Smooth muscle cell (in vitro differentiated cells): ENCODE data around the gene TGIF2. TPM values are rescaled to one million over a fixed set of nuclear protein-coding genes. Genes with fewer than 3 reads are reported as not detected.

Source experiments
- DNase-seq: peaks from one replicate; lab custom pipeline; 2025; ENCODE audit not compliant: unreplicated experiment; lab: John Stamatoyannopoulos, UW
- H2AFZ ChIP-seq: fragments of 200-600 bp; sonication (generic); 2 replicates; pipeline ENCODE4 v1.6.0; 2016; ENCODE audit warnings: antibody characterized with exemption, low read depth, mild to moderate bottlenecking
- H3F3A ChIP-seq: fragments of 200-600 bp; sonication (generic); 2 replicates; pipeline ENCODE4 v1.6.0; 2017; ENCODE audit warnings: antibody characterized with exemption, low read depth
- H3K27ac ChIP-seq: fragments of 200-600 bp; sonication (generic); 2 replicates; pipeline ENCODE4 v1.5.1; 2016; ENCODE audit warnings: low read depth, mild to moderate bottlenecking
- H3K27me3 ChIP-seq: fragments of 200-600 bp; sonication (generic); 2 replicates; pipeline ENCODE4 v1.6.1; 2016; ENCODE audit warnings: low read depth, mild to moderate bottlenecking
- H3K36me3 ChIP-seq: fragments of 200-600 bp; sonication (generic); 2 replicates; pipeline ENCODE4 v1.5.1; 2016; ENCODE audit warnings: low read depth
- H3K4me1 ChIP-seq: fragments of 200-600 bp; sonication (generic); 2 replicates; pipeline ENCODE4 v1.5.1; 2016; ENCODE audit warnings: low read depth
- H3K4me2 ChIP-seq: fragments of 200-600 bp; sonication (generic); 2 replicates; pipeline ENCODE4 v1.6.0; 2016; ENCODE audit warnings: mild to moderate bottlenecking
- H3K4me3 ChIP-seq: fragments of 200-600 bp; sonication (generic); 2 replicates; pipeline ENCODE4 v1.5.1; 2016; ENCODE audit warnings: mild to moderate bottlenecking
- H3K79me2 ChIP-seq: fragments of 200-600 bp; sonication (generic); 2 replicates; pipeline ENCODE4 v1.6.0; 2016; ENCODE audit warnings: low read depth, mild to moderate bottlenecking
- H3K9ac ChIP-seq: fragments of 200-600 bp; sonication (generic); 2 replicates; pipeline ENCODE4 v1.6.0; 2016; ENCODE audit warnings: low read depth
- H3K9me3 ChIP-seq: fragments of 200-600 bp; sonication (generic); replicated peaks from 2 replicates; pipeline ENCODE4 v1.5.1; 2016; ENCODE audit warnings: low read depth
- H4K20me1 ChIP-seq: fragments of 200-600 bp; sonication (generic); 2 replicates; pipeline ENCODE4 v1.6.0; 2016; ENCODE audit warnings: low read depth
- WGBS: methylation state at CpG from one replicate; pipeline ENCODE4 v1.1.7; 2016; ENCODE audit warnings: low lambda C conversion rate; 5-methylcytosine and 5-hydroxymethylcytosine counted together
- polyA plus RNA-seq: library from polyadenylated mRNA; unstranded; fragments of >200 nt; fragmentation: Nextera tagmentation; extraction: Ambion mirVana; gene quantifications from 2 replicates; pipeline ENCODE4 v1.2.1, GENCODE V29; 2016
- total RNA-seq: library from RNA; depleted of rRNA; stranded (reverse); fragments of >200 nt; gene quantifications from 2 replicates; pipeline ENCODE4 v1.2.3, GENCODE V29; 2014
- TF ChIP-seq, protein P1 (sequence below): fragments of 200-600 bp; sonication (generic); IDR thresholded peaks from 2 replicates; pipeline ENCODE4 v1.5.1; 2017; ENCODE audit warnings: borderline replicate concordance, mild to moderate bottlenecking, antibody characterized with exemption; ENCODE audit not compliant: insufficient read depth, poor library complexity, severe bottlenecking

TGIF2 gene
- total and polyA plus RNA-seq, 2 experiments from 2014 or later: 14.5 to 18.1 TPM

GRCh38 chr20:36587388-36588070, 14.1 kb downstream of the TGIF2 start:
- 94% methylated on average over 3 of the region's 3 CpGs for WGBS
- no peaks in the 10 kb centered on the region for H3F3A ChIP-seq
- DNase-seq: no peak
- no peaks in the 10 kb centered on the region for H3K36me3 ChIP-seq
- no peak overlapping the region for H3K27ac ChIP-seq
- no peak overlapping the region for H3K9ac ChIP-seq
- TF ChIP-seq, protein P1, sequence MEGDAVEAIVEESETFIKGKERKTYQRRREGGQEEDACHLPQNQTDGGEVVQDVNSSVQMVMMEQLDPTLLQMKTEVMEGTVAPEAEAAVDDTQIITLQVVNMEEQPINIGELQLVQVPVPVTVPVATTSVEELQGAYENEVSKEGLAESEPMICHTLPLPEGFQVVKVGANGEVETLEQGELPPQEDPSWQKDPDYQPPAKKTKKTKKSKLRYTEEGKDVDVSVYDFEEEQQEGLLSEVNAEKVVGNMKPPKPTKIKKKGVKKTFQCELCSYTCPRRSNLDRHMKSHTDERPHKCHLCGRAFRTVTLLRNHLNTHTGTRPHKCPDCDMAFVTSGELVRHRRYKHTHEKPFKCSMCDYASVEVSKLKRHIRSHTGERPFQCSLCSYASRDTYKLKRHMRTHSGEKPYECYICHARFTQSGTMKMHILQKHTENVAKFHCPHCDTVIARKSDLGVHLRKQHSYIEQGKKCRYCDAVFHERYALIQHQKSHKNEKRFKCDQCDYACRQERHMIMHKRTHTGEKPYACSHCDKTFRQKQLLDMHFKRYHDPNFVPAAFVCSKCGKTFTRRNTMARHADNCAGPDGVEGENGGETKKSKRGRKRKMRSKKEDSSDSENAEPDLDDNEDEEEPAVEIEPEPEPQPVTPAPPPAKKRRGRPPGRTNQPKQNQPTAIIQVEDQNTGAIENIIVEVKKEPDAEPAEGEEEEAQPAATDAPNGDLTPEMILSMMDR: no peak
- H3K4me3 ChIP-seq: no peak overlapping the region
- H3K27me3 ChIP-seq: no peaks in the 10 kb centered on the region
- H2AFZ ChIP-seq: no peak overlapping the region
- H4K20me1 ChIP-seq: peaks cover 9% of the 10 kb centered on the region
- H3K4me1 ChIP-seq: no peaks in the 10 kb centered on the region
- H3K9me3 ChIP-seq: no peaks in the 10 kb centered on the region
- H3K4me2 ChIP-seq: no peak overlapping the region
- H3K79me2 ChIP-seq: no peaks in the 10 kb centered on the region

- no peaks in the 10 kb centered on the region for H3K4me1 ChIP-seq
- no peak overlapping the region for H3K4me2 ChIP-seq
- no peaks in the 10 kb centered on the region for H3F3A ChIP-seq
- no peaks in the 10 kb centered on the region for H3K36me3 ChIP-seq
- TF ChIP-seq, protein P1: no peak
- DNase-seq: no peak
- no peaks in the 10 kb centered on the region for H3K79me2 ChIP-seq
- WGBS: 96% methylated on average over 5 of the region's 5 CpGs
- no peak overlapping the region for H2AFZ ChIP-seq
- H3K9me3 ChIP-seq: no peaks in the 10 kb centered on the region
- H3K27ac ChIP-seq: no peak overlapping the region
- H3K27me3 ChIP-seq: no peaks in the 10 kb centered on the region
- H4K20me1 ChIP-seq: no peaks in the 10 kb centered on the region
- no peak overlapping the region for H3K9ac ChIP-seq
- no peak overlapping the region for H3K4me3 ChIP-seq
Measured at GRCh38 chr20:36591281-36591680, 17.9 kb downstream of the TGIF2 start.

DNA sequence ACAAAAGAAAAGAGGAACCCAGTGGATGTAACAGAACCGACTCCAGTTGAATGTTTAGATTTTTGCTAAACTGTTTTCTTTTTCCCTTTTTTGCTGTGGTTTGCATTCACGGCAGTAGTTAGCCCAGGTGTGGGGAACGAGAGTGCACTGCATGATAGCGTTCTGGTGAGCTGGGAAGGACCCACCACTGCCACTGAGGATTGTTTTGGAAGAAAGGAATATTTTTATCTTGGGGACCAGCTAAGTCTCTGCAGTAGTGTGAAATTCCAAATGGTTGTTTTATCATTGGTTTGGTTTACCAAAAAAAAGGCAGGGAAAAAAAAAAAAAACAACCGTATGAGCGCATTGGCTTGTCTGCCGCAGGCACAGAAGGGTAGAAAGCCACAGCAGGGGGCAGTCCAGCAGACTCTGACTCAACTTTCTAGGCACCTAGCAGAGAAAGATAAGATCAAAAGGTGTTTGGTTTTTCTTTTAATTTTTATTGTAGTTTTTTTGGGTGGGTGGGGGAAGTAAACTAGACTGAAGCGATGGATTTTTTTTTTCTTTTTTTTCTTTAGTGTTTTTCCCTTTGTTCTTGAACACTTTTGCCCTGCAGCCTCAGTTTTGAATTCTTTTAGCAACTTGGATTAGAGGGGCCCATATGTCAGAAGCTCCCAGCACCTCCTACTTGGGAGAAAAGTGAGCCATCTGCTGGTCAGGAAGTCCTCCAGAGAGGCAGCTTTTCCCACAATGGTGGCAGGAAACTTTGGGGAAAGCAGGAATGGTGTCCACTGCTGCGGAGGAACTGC, 18.7 kb downstream of the TGIF2 start:
- WGBS: 73% methylated on average over 9 of the region's 9 CpGs
- no peaks in the 10 kb centered on the region for H3K36me3 ChIP-seq
- no peaks in the 10 kb centered on the region for H3K27me3 ChIP-seq
- H3K4me1 ChIP-seq: no peaks in the 10 kb centered on the region
- no peak overlapping the region for H3K27ac ChIP-seq
- H3K4me2 ChIP-seq: no peak overlapping the region
- no peak overlapping the region for H3K9ac ChIP-seq
- no peak for DNase-seq
- H3K79me2 ChIP-seq: no peaks in the 10 kb centered on the region
- no peaks in the 10 kb centered on the region for H3F3A ChIP-seq
- H2AFZ ChIP-seq: no peak overlapping the region
- no peaks in the 10 kb centered on the region for H4K20me1 ChIP-seq
- no peak overlapping the region for H3K4me3 ChIP-seq
- no peaks in the 10 kb centered on the region for H3K9me3 ChIP-seq
- TF ChIP-seq, protein P1: peak; percentile 39
